Ishikawa (cell line): Measurements from ENCODE around the gene TMEM94.

Source experiments
- CEBPB ChIP-seq: IDR thresholded peaks from 2 replicates; pipeline ENCODE4 v1.6.1; 2012
- CREB1 ChIP-seq: IDR thresholded peaks from 2 replicates; pipeline ENCODE4 v1.6.1; 2012; ENCODE audit warnings: low read depth
- EGR1 ChIP-seq: IDR thresholded peaks from 2 replicates; pipeline ENCODE4 v1.6.1; 2012
- EP300 ChIP-seq: IDR thresholded peaks from 2 replicates; pipeline ENCODE4 v1.6.1; 2012; ENCODE audit warnings: borderline replicate concordance
- FOXM1 ChIP-seq: IDR thresholded peaks from 2 replicates; pipeline ENCODE4 v1.6.1; 2012; ENCODE audit warnings: low read depth, borderline replicate concordance
- MAX ChIP-seq: IDR thresholded peaks from 2 replicates; pipeline ENCODE4 v1.6.1; 2012
- NFIC ChIP-seq: IDR thresholded peaks from 2 replicates; pipeline ENCODE4 v1.6.1; 2012
- RAD21 ChIP-seq: IDR thresholded peaks from 2 replicates; pipeline ENCODE4 v1.6.1; 2012; ENCODE audit warnings: low read depth
- REST ChIP-seq: IDR thresholded peaks from 2 replicates; pipeline ENCODE4 v1.6.1; 2012; ENCODE audit warnings: low read depth, mild to moderate bottlenecking
- TAF1 ChIP-seq: IDR thresholded peaks from 2 replicates; pipeline ENCODE4 v1.6.1; 2012; ENCODE audit warnings: low read depth, mild to moderate bottlenecking
- TCF12 ChIP-seq: IDR thresholded peaks from 2 replicates; pipeline ENCODE4 v1.6.1; 2012; ENCODE audit warnings: low read depth
- TEAD4 ChIP-seq: IDR thresholded peaks from 2 replicates; pipeline ENCODE4 v1.6.1; 2012
- USF1 ChIP-seq: IDR thresholded peaks from 2 replicates; pipeline ENCODE4 v1.6.1; 2012
- YY1 ChIP-seq: IDR thresholded peaks from 2 replicates; pipeline ENCODE4 v1.6.1; 2012; ENCODE audit warnings: low read depth
- ZBTB7A ChIP-seq: IDR thresholded peaks from 2 replicates; pipeline ENCODE4 v1.6.1; 2012; ENCODE audit warnings: low read depth

Gene TMEM94

GRCh38 chr17:75498726-75499213 lies 42.3 kb downstream of the TMEM94 start:
- TF ChIP-seq TEAD4 (no peak), RAD21 (no peak), TAF1 (no peak), YY1 (no peak), CEBPB (no peak), CREB1 (no peak), EP300 (no peak), REST (no peak), EGR1 (no peak), FOXM1 (no peak)

- TF ChIP-seq NFIC (no peak), TCF12 (no peak), ZBTB7A (no peak), CREB1 (no peak), REST (no peak), EGR1 (no peak), RAD21 (no peak), USF1 (no peak), EP300 (no peak), TAF1 (no peak), FOXM1 (no peak), CEBPB (no peak), TEAD4 (no peak), MAX (no peak), YY1 (no peak)
Observed at GRCh38 chr17:75499313-75500022, 43.0 kb downstream of the TMEM94 start.

- TF ChIP-seq TEAD4 (no peak), TCF12 (no peak), RAD21 (no peak), EP300 (no peak), ZBTB7A (no peak), EGR1 (no peak), YY1 (no peak), NFIC (no peak)
Observed at GRCh38 chr17:75500419-75501216, 44.2 kb downstream of the TMEM94 start.

- TF ChIP-seq TAF1 (no peak), EP300 (no peak), RAD21 (no peak), FOXM1 (no peak), ZBTB7A (no peak), YY1 (no peak), NFIC (no peak), MAX (no peak), TEAD4 (no peak)
Observed at GRCh38 chr17:75501378-75502071, 45.1 kb downstream of the TMEM94 start.

- TF ChIP-seq ZBTB7A, result no peak; the same call in 1 of the 2 replicates
- no peak for TF ChIP-seq CEBPB
- no peak for TF ChIP-seq CREB1
- TF ChIP-seq TCF12, result no peak
- TF ChIP-seq YY1, result no peak
- TF ChIP-seq REST, result no peak
- no peak for TF ChIP-seq TAF1
- TF ChIP-seq USF1, result no peak
- TF ChIP-seq MAX, result no peak
- no peak for TF ChIP-seq FOXM1
- no peak for TF ChIP-seq EP300
Observed at GRCh38 chr17:75502072-75502720, 45.8 kb downstream of the TMEM94 start.
